22Rv1 (cell line): Measurements from ENCODE around the gene PDE8A.

ENCODE experiments used
- ZFX ChIP-seq: fragments of 450-650 bp; IDR thresholded peaks from 2 replicates; pipeline ENCODE4 v1.6.1; 2017; ENCODE audit warnings: antibody characterized with exemption, borderline replicate concordance
- TF ChIP-seq, protein P1 (sequence below): fragments of 450-650 bp; IDR thresholded peaks from 2 replicates; pipeline ENCODE4 v1.5.1; 2017; ENCODE audit warnings: mild to moderate bottlenecking

DNA sequence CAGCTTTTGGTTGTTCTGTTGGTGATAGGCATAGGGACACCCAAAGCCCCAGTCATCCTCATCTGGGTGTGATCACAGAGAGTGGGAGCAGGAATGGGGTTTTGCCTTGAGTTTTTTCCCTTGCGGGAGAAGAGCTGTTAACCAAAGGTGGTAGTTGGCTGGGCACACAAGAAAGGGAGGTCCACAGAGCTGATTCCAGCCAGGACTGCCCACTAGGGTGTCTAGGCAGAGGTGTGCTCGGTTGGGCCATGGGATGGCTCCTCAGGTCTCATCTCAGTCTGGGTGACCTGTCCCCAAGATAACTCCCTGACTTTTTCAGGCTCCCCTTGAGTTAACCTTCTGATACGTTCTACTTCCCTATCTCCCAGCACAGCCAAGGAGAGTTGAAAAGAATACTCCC lies 134.8 kb downstream of the PDE8A start:
- TF ChIP-seq, protein P1, sequence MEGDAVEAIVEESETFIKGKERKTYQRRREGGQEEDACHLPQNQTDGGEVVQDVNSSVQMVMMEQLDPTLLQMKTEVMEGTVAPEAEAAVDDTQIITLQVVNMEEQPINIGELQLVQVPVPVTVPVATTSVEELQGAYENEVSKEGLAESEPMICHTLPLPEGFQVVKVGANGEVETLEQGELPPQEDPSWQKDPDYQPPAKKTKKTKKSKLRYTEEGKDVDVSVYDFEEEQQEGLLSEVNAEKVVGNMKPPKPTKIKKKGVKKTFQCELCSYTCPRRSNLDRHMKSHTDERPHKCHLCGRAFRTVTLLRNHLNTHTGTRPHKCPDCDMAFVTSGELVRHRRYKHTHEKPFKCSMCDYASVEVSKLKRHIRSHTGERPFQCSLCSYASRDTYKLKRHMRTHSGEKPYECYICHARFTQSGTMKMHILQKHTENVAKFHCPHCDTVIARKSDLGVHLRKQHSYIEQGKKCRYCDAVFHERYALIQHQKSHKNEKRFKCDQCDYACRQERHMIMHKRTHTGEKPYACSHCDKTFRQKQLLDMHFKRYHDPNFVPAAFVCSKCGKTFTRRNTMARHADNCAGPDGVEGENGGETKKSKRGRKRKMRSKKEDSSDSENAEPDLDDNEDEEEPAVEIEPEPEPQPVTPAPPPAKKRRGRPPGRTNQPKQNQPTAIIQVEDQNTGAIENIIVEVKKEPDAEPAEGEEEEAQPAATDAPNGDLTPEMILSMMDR: no peak
- no peak for TF ChIP-seq ZFX
